ENCODE results near the gene EPHA2. TPM values are rescaled to one million over a fixed set of nuclear protein-coding genes. Genes with fewer than 3 reads are reported as not detected.

Gene EPHA2
- total RNA-seq, 1 donor from 2014 or later, result 28.3 TPM

DNA sequence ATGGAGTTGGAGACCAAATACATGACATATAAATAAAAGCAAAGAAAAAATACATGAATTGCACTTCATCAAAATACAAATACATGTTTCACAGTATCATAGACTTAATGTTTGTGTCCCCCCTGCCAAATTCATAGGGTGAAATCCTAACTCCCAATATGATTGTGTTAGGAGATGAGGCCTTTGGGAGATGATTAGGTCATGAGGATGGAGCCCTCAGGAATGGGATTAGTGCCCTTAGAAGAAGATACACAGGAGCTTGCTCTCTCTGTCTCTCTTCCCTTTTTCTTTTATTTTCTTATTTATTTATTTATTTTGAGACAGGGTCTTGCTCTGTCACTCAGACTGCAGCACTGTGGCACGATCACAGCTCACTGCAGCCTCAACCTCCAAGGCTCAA, 56.5 kb downstream of the EPHA2 start:
- Mint-ChIP-seq H3K4me3 (ENCODE audit: low read depth) (no peak overlapping the region), H3K9me3 (ENCODE audit: low read depth) (peaks cover 2% of the 10 kb centered on the region), H3K36me3 (ENCODE audit: insufficient read depth) (no peaks in the 10 kb centered on the region), H3K4me1 (ENCODE audit: low read depth) (no peaks in the 10 kb centered on the region), H3K27me3 (peaks cover 14% of the 10 kb centered on the region), H3K27ac (no peak overlapping the region)
- TF ChIP-seq, protein P1, sequence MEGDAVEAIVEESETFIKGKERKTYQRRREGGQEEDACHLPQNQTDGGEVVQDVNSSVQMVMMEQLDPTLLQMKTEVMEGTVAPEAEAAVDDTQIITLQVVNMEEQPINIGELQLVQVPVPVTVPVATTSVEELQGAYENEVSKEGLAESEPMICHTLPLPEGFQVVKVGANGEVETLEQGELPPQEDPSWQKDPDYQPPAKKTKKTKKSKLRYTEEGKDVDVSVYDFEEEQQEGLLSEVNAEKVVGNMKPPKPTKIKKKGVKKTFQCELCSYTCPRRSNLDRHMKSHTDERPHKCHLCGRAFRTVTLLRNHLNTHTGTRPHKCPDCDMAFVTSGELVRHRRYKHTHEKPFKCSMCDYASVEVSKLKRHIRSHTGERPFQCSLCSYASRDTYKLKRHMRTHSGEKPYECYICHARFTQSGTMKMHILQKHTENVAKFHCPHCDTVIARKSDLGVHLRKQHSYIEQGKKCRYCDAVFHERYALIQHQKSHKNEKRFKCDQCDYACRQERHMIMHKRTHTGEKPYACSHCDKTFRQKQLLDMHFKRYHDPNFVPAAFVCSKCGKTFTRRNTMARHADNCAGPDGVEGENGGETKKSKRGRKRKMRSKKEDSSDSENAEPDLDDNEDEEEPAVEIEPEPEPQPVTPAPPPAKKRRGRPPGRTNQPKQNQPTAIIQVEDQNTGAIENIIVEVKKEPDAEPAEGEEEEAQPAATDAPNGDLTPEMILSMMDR (IDR thresholded peaks at IDR 0.05; ENCODE audit: unreplicated experiment), result no peak
- no peak for DNase-seq (ENCODE audit: low spot score, unreplicated experiment)

DNA sequence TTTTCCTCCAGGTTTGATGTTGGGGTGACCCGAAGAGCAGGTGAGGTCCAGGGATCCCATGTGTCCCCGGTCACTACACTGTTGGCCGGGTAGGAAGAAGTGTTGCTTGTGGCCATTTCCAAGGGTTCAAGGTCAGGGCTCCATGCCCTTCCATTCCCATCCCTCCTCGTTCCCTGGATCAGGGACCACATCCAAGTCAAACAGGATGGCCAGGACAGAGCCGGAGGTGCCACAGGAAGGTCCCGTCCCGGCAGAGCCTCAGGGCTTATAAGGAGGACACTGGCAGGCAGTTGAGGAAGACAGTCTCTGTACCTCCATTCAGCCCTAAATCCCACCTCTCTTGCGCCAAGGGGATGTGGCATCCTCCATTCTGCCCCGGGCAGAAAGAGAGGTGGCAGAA, 60.4 kb downstream of the EPHA2 start:
- DNase-seq (ENCODE audit: low spot score, unreplicated experiment), result no peak
- TF ChIP-seq, protein P1 (IDR thresholded peaks at IDR 0.05; ENCODE audit: unreplicated experiment), result no peak
- no peak overlapping the region for H3K4me3 Mint-ChIP-seq (ENCODE audit: low read depth)
- peak overlapping the region; percentile 62 for H3K27ac Mint-ChIP-seq
- H3K27me3 Mint-ChIP-seq, result peaks cover 28% of the 10 kb centered on the region
- no peaks in the 10 kb centered on the region for H3K9me3 Mint-ChIP-seq (ENCODE audit: low read depth)
- H3K36me3 Mint-ChIP-seq (ENCODE audit: insufficient read depth), result no peaks in the 10 kb centered on the region
- H3K4me1 Mint-ChIP-seq (ENCODE audit: low read depth), result peaks cover 4% of the 10 kb centered on the region

GRCh38 chr1:16094453-16095158, 61.3 kb downstream of the EPHA2 start:
- no peaks in the 10 kb centered on the region for H3K36me3 Mint-ChIP-seq (ENCODE audit: insufficient read depth)
- H3K4me3 Mint-ChIP-seq (ENCODE audit: low read depth), result no peak overlapping the region

DNA sequence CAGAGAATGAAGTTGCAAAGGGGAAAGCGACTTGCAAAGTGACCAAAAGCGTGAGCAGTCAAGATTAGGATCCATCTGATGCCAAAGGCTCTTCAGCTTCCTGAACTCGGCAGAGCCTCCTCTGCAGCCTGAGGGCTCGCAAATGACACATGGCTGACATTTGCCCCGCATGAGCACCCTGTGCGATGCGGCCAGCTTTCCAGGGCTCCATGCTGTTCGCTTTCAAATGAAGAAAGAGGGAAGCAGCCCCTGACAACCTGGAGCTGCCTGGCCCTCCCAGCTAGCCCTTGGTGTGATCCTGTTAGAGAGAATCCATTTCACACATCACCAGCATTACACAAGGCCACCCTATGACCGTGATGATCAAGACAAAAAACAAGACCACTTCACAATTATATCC, 62.3 kb downstream of the EPHA2 start:
- H3K9me3 Mint-ChIP-seq (ENCODE audit: low read depth), result no peaks in the 10 kb centered on the region
- no peak overlapping the region for H3K27ac Mint-ChIP-seq
- H3K4me1 Mint-ChIP-seq (ENCODE audit: low read depth), result peaks cover 4% of the 10 kb centered on the region
- peaks cover 33% of the 10 kb centered on the region for H3K27me3 Mint-ChIP-seq
- no peak overlapping the region for H3K4me3 Mint-ChIP-seq (ENCODE audit: low read depth)
- no peak for DNase-seq (ENCODE audit: low spot score, unreplicated experiment)
- TF ChIP-seq, protein P1 (IDR thresholded peaks at IDR 0.05; ENCODE audit: unreplicated experiment), result no peak
- H3K36me3 Mint-ChIP-seq (ENCODE audit: insufficient read depth), result no peaks in the 10 kb centered on the region

More at GRCh38 chr1:16094453-16095158, 61.3 kb downstream of the EPHA2 start:
- H3K4me1 Mint-ChIP-seq (ENCODE audit: low read depth), result peaks cover 4% of the 10 kb centered on the region
- no peaks in the 10 kb centered on the region for H3K9me3 Mint-ChIP-seq (ENCODE audit: low read depth)
- no peak overlapping the region for H3K27ac Mint-ChIP-seq
- TF ChIP-seq, protein P1 (IDR thresholded peaks at IDR 0.05; ENCODE audit: unreplicated experiment), result no peak
- DNase-seq (ENCODE audit: low spot score, unreplicated experiment), result no peak
- H3K27me3 Mint-ChIP-seq, result peaks cover 30% of the 10 kb centered on the region

DNA sequence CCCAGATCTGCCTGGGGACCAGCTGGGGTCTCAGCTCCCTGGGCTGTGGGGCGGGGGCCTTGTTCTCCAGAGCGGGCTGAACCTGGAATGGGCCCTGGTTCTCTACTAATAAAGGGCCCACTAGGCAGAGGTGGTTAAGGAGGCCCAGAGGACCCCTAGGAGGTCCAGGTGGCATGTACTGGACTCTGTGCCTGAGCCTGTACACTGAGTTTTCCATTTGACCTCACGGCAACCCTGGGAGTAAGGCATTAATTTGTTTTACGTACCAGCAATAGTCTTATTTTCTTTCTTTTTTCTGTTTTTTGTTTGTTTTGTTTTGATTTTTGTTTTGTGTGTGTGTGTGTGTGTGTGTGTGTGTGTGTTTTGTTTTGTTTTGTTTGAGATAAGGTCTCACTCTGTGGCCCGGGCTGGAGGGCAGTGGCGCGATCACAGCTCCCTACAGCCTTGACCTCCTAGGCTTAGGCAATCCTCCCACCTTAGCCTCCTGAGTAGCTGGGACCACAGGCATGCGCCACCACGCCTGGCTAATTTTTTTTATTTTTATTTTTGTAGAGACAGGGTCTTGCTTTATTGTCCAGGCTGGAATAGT, 62.9 kb downstream of the EPHA2 start:
- H3K27me3 Mint-ChIP-seq, result peaks cover 33% of the 10 kb centered on the region
- DNase-seq (ENCODE audit: low spot score, unreplicated experiment), result no peak
- no peak overlapping the region for H3K4me3 Mint-ChIP-seq (ENCODE audit: low read depth)
- no peak overlapping the region for H3K27ac Mint-ChIP-seq
- peaks cover 4% of the 10 kb centered on the region for H3K4me1 Mint-ChIP-seq (ENCODE audit: low read depth)
- H3K36me3 Mint-ChIP-seq (ENCODE audit: insufficient read depth), result no peaks in the 10 kb centered on the region
- no peaks in the 10 kb centered on the region for H3K9me3 Mint-ChIP-seq (ENCODE audit: low read depth)
- TF ChIP-seq, protein P1 (IDR thresholded peaks at IDR 0.05; ENCODE audit: unreplicated experiment), result no peak

All from progenitor cell of endocrine pancreas (in vitro differentiated cells).